Activated CD8-positive, alpha-beta T cell treated with anti-CD3 and anti-CD28 coated beads, Interleukin-2, amount 10 ng/mL, durations not matched to agents 7 days and 5 days (primary cell): Measurements from ENCODE around the gene GPR160. TPM values are rescaled to one million over a fixed set of nuclear protein-coding genes. Genes with fewer than 3 reads are reported as not detected.

ENCODE experiments used
- ATAC-seq: fragments of 150-1000 bp; cut with Tn5 transposase; one replicate; pipeline ENCODE4 v1.10.0; 2021; ENCODE audit warnings: moderate library complexity
- CTCF ChIA-PET: fragments of 350-600 bp; sonication (Branson Sonifier 250); formaldehyde crosslinking; loops from one replicate; lab custom pipeline; 2021; ENCODE audit warnings: antibody characterized with exemption; lab: Charles Lee
- POLR2A ChIA-PET: fragments of 350-600 bp; sonication (Branson Sonifier 250); formaldehyde crosslinking; loops from one replicate; lab custom pipeline; 2021; ENCODE audit warnings: antibody characterized with exemption; lab: Charles Lee
- DNase-seq: peaks from one replicate; pipeline ENCODE4 v3.0.0-alpha.2; 2020
- H3K27ac Mint-ChIP-seq: one replicate; pipeline ENCODE4 v1.8.0; 2021; ENCODE audit warnings: mild to moderate bottlenecking, mixed read lengths
- H3K27me3 Mint-ChIP-seq: one replicate; pipeline ENCODE4 v1.8.0; 2021; ENCODE audit warnings: low read depth, mixed read lengths
- H3K36me3 Mint-ChIP-seq: one replicate; pipeline ENCODE4 v1.8.0; 2021; ENCODE audit warnings: low read depth, mixed read lengths
- H3K4me1 Mint-ChIP-seq: one replicate; pipeline ENCODE4 v1.8.0; 2021; ENCODE audit warnings: low read depth, mixed read lengths
- H3K4me3 Mint-ChIP-seq: one replicate; pipeline ENCODE4 v1.8.0; 2021; ENCODE audit warnings: mild to moderate bottlenecking, mixed read lengths
- H3K9me3 Mint-ChIP-seq: one replicate; pipeline ENCODE4 v1.8.0; 2022; ENCODE audit warnings: mixed read lengths; ENCODE audit not compliant: insufficient read depth
- total RNA-seq, 2 experiments: library from RNA; stranded (reverse); gene quantifications; one replicate each; pipeline ENCODE4 v1.2.3, GENCODE V29; 2021

The GPR160 gene
- total RNA-seq, 2 experiments from 2014 or later: 5.0 to 7.4 TPM

GRCh38 chr3:170033489-170033888 lies 4.3 kb upstream of the GPR160 start:
- Mint-ChIP-seq H3K36me3 (peaks cover 5% of the 10 kb centered on the region), H3K4me1 (peaks cover 37% of the 10 kb centered on the region), H3K27me3 (peaks cover 5% of the 10 kb centered on the region), H3K27ac (peak overlapping the region; percentile 56), H3K4me3 (peak overlapping the region; percentile 17), H3K9me3 (peaks cover 9% of the 10 kb centered on the region)
- CTCF ChIA-PET: interaction anchor here (1.0 to 1.7 kb wide), 3 partner anchors 12 to 30 kb away, joined by 3 to 7 read pairs (median 3); no protein-coding TSS in a partner anchor
- POLR2A ChIA-PET: interaction anchor here (0.9 to 1.7 kb wide), 2 partner anchors 67 to 269 kb away, joined by 3 to 6 read pairs; partner anchors contain the start of genes SEC62 and TERC
- ATAC-seq (peak; percentile 76), DNase-seq (peak; percentile 85)

- DNase-seq: peak; percentile 34
- H3K36me3 Mint-ChIP-seq: peaks cover 4% of the 10 kb centered on the region
- peak overlapping the region; percentile 78 for H3K4me3 Mint-ChIP-seq
- H3K27me3 Mint-ChIP-seq: peaks cover 18% of the 10 kb centered on the region
- ChIA-PET CTCF (interaction anchor here (1.5 to 2.7 kb wide), 4 partner anchors 10 to 39 kb away, joined by 4 to 16 read pairs (median 8); no protein-coding TSS in a partner anchor), POLR2A (no interaction called here)
- peaks cover 17% of the 10 kb centered on the region for H3K4me1 Mint-ChIP-seq
- peaks cover 4% of the 10 kb centered on the region for H3K9me3 Mint-ChIP-seq
- peak; percentile 11 for ATAC-seq
- H3K27ac Mint-ChIP-seq: no peak overlapping the region
These were observed 777 bp downstream of the GPR160 start for GRCh38 chr3:170038434-170039110.

GRCh38 chr3:170040418-170040817 lies 2.6 kb downstream of the GPR160 start:
- H3K4me1 Mint-ChIP-seq: peaks cover 18% of the 10 kb centered on the region
- no peak overlapping the region for H3K27ac Mint-ChIP-seq
- DNase-seq (no peak), ATAC-seq (no peak)
- ChIA-PET CTCF (interaction anchor here (0.9 to 2.5 kb wide), 2 partner anchors 14 to 73 kb away, joined by 3 to 16 read pairs; no protein-coding TSS in a partner anchor), POLR2A (no interaction called here)
- no peaks in the 10 kb centered on the region for H3K36me3 Mint-ChIP-seq
- no peak overlapping the region for H3K4me3 Mint-ChIP-seq
- H3K9me3 Mint-ChIP-seq: no peaks in the 10 kb centered on the region
- H3K27me3 Mint-ChIP-seq: peaks cover 18% of the 10 kb centered on the region

- H3K4me3 Mint-ChIP-seq: no peak overlapping the region
- DNase-seq (no peak), ATAC-seq (no peak)
- ChIA-PET POLR2A (no interaction called here), CTCF (interaction anchor here (0.6 to 2.3 kb wide), 3 partner anchors 10 to 219 kb away, joined by 3 to 5 read pairs (median 3); no protein-coding TSS in a partner anchor)
- peaks cover 18% of the 10 kb centered on the region for H3K4me1 Mint-ChIP-seq
- H3K36me3 Mint-ChIP-seq: no peaks in the 10 kb centered on the region
- no peak overlapping the region for H3K27ac Mint-ChIP-seq
- H3K27me3 Mint-ChIP-seq: peaks cover 16% of the 10 kb centered on the region
- H3K9me3 Mint-ChIP-seq: no peaks in the 10 kb centered on the region
These were observed 5.7 kb downstream of the GPR160 start for GRCh38 chr3:170043506-170043905.

- peaks cover 10% of the 10 kb centered on the region for H3K27me3 Mint-ChIP-seq
- H3K9me3 Mint-ChIP-seq: no peaks in the 10 kb centered on the region
- peaks cover 17% of the 10 kb centered on the region for H3K4me1 Mint-ChIP-seq
- H3K27ac Mint-ChIP-seq: no peak overlapping the region
- DNase-seq (no peak), ATAC-seq (no peak)
- POLR2A ChIA-PET: no interaction called here
- no peaks in the 10 kb centered on the region for H3K36me3 Mint-ChIP-seq
- CTCF ChIA-PET: interaction anchor here (1.5 to 2.8 kb wide), 3 partner anchors 9 to 181 kb away, joined by 3 to 10 read pairs (median 5); no protein-coding TSS in a partner anchor
- H3K4me3 Mint-ChIP-seq: no peak overlapping the region
These were observed 6.5 kb downstream of the GPR160 start for GRCh38 chr3:170044271-170044670.

GRCh38 chr3:170044795-170045244 lies 7.0 kb downstream of the GPR160 start:
- Mint-ChIP-seq H3K36me3 (no peaks in the 10 kb centered on the region), H3K4me1 (peaks cover 17% of the 10 kb centered on the region), H3K9me3 (no peaks in the 10 kb centered on the region), H3K4me3 (no peak overlapping the region), H3K27me3 (peaks cover 7% of the 10 kb centered on the region), H3K27ac (no peak overlapping the region)
- DNase-seq (no peak), ATAC-seq (no peak)
- CTCF ChIA-PET: interaction anchor here (0.7 to 2.8 kb wide), 3 partner anchors 10 to 182 kb away, joined by 4 to 10 read pairs (median 5); no protein-coding TSS in a partner anchor
- POLR2A ChIA-PET: no interaction called here

GRCh38 chr3:170046269-170047132 lies 8.7 kb downstream of the GPR160 start:
- POLR2A ChIA-PET: no interaction called here
- Mint-ChIP-seq H3K4me3 (no peak overlapping the region), H3K27ac (no peak overlapping the region), H3K36me3 (no peaks in the 10 kb centered on the region), H3K9me3 (no peaks in the 10 kb centered on the region), H3K27me3 (no peaks in the 10 kb centered on the region), H3K4me1 (peaks cover 15% of the 10 kb centered on the region)
- no peak for DNase-seq
- CTCF ChIA-PET: interaction anchor here (0.8 to 2.8 kb wide), 6 partner anchors 8 to 154 kb away, joined by 3 to 10 read pairs (median 3); no protein-coding TSS in a partner anchor
- no peak for ATAC-seq

- Mint-ChIP-seq H3K36me3 (no peaks in the 10 kb centered on the region), H3K4me3 (no peak overlapping the region), H3K27me3 (no peaks in the 10 kb centered on the region), H3K9me3 (no peaks in the 10 kb centered on the region), H3K27ac (no peak overlapping the region), H3K4me1 (peaks cover 15% of the 10 kb centered on the region)
- ChIA-PET CTCF (interaction anchor here (2.8 kb wide), 1 partner anchor 11 kb away, joined by 10 read pairs; no protein-coding TSS in a partner anchor), POLR2A (no interaction called here)
- DNase-seq: no peak
- ATAC-seq: no peak
These were observed 9.3 kb downstream of the GPR160 start for GRCh38 chr3:170047133-170047404.

GRCh38 chr3:170049146-170050000 lies 11.6 kb downstream of the GPR160 start:
- Mint-ChIP-seq H3K27me3 (peaks cover 2% of the 10 kb centered on the region), H3K27ac (no peak overlapping the region), H3K36me3 (peaks cover 3% of the 10 kb centered on the region), H3K4me3 (no peak overlapping the region), H3K9me3 (no peaks in the 10 kb centered on the region), H3K4me1 (peaks cover 14% of the 10 kb centered on the region)
- POLR2A ChIA-PET: no interaction called here
- no peak for DNase-seq
- CTCF ChIA-PET: interaction anchor here (1.6 kb wide), 1 partner anchor 12 kb away, joined by 5 read pairs; the partner anchor contains the start of gene GPR160
- ATAC-seq: no peak

- DNase-seq (no peak), ATAC-seq (no peak)
- Mint-ChIP-seq H3K4me3 (no peak overlapping the region), H3K36me3 (peaks cover 3% of the 10 kb centered on the region), H3K27ac (no peak overlapping the region), H3K9me3 (no peaks in the 10 kb centered on the region), H3K27me3 (peaks cover 2% of the 10 kb centered on the region), H3K4me1 (peaks cover 11% of the 10 kb centered on the region)
- CTCF ChIA-PET: no interaction called here
- POLR2A ChIA-PET: no interaction called here
These were observed 13.0 kb downstream of the GPR160 start for GRCh38 chr3:170050753-170051152.

- peaks cover 3% of the 10 kb centered on the region for H3K36me3 Mint-ChIP-seq
- no peak overlapping the region for H3K27ac Mint-ChIP-seq
- peaks cover 23% of the 10 kb centered on the region for H3K4me1 Mint-ChIP-seq
- ChIA-PET POLR2A (no interaction called here), CTCF (interaction anchor here (1.1 to 3.3 kb wide), 3 partner anchors 19 to 189 kb away, joined by 3 to 28 read pairs (median 3); no protein-coding TSS in a partner anchor)
- no peak overlapping the region for H3K4me3 Mint-ChIP-seq
- ATAC-seq (no peak), DNase-seq (no peak)
- no peaks in the 10 kb centered on the region for H3K9me3 Mint-ChIP-seq
- H3K27me3 Mint-ChIP-seq: peaks cover 2% of the 10 kb centered on the region
These were observed 14.6 kb downstream of the GPR160 start for GRCh38 chr3:170052398-170052797.
